ENCODE data around the gene C11orf98. TPM values are rescaled to one million over a fixed set of nuclear protein-coding genes. Genes with fewer than 3 reads are reported as not detected.

Gene C11orf98
- total RNA-seq, 1 experiment from 2014 or later: 115 TPM

GRCh38 chr11:62627713-62628112, 37.3 kb downstream of the C11orf98 start:
- intact Hi-C loops (cut with micrococcal nuclease; ENCODE audit: unreplicated experiment): no loop called here
- H3K9me3 Mint-ChIP-seq (ENCODE audit: unreplicated experiment): no peaks in the 10 kb centered on the region
- CTCF ChIA-PET: no interaction called here
- Histone ChIP-seq H3K36me3 (ENCODE audit: control insufficient read depth, insufficient read depth, low read length) (peaks cover 16% of the 10 kb centered on the region), H3K9me3 (no peaks in the 10 kb centered on the region), H3K4me3 (ENCODE audit: low read depth, low read length) (no peak overlapping the region), H3K27me3 (replicated peaks; ENCODE audit: control insufficient read depth, insufficient read depth, low read length) (no peaks in the 10 kb centered on the region), H3K4me1 (no peaks in the 10 kb centered on the region)
- peaks cover 82% of the 10 kb centered on the region for H3K36me3 Mint-ChIP-seq (ENCODE audit: insufficient read depth, unreplicated experiment)
- no peak overlapping the region for H3K27ac Mint-ChIP-seq (ENCODE audit: unreplicated experiment)
- POLR2A ChIA-PET: no interaction called here
- H3K4me1 Mint-ChIP-seq (ENCODE audit: low read depth, unreplicated experiment): no peaks in the 10 kb centered on the region
- no peaks in the 10 kb centered on the region for H3K27me3 Mint-ChIP-seq (ENCODE audit: insufficient read depth, unreplicated experiment)
- DNase-seq: no peak
- no TSS peak for BruUV-seq (replicated peaks)
- TF ChIP-seq, protein P1, sequence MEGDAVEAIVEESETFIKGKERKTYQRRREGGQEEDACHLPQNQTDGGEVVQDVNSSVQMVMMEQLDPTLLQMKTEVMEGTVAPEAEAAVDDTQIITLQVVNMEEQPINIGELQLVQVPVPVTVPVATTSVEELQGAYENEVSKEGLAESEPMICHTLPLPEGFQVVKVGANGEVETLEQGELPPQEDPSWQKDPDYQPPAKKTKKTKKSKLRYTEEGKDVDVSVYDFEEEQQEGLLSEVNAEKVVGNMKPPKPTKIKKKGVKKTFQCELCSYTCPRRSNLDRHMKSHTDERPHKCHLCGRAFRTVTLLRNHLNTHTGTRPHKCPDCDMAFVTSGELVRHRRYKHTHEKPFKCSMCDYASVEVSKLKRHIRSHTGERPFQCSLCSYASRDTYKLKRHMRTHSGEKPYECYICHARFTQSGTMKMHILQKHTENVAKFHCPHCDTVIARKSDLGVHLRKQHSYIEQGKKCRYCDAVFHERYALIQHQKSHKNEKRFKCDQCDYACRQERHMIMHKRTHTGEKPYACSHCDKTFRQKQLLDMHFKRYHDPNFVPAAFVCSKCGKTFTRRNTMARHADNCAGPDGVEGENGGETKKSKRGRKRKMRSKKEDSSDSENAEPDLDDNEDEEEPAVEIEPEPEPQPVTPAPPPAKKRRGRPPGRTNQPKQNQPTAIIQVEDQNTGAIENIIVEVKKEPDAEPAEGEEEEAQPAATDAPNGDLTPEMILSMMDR (IDR thresholded peaks at IDR 0.05; ENCODE audit: insufficient read depth in 1 of 2, low read depth in 1 of 2, low read length in 1 of 2, severe bottlenecking in 1 of 2, unreplicated experiment in 1 of 2): peak in 1 of 2 experiments; percentile 21
- no peak overlapping the region for H3K4me3 Mint-ChIP-seq (ENCODE audit: unreplicated experiment)

DNA sequence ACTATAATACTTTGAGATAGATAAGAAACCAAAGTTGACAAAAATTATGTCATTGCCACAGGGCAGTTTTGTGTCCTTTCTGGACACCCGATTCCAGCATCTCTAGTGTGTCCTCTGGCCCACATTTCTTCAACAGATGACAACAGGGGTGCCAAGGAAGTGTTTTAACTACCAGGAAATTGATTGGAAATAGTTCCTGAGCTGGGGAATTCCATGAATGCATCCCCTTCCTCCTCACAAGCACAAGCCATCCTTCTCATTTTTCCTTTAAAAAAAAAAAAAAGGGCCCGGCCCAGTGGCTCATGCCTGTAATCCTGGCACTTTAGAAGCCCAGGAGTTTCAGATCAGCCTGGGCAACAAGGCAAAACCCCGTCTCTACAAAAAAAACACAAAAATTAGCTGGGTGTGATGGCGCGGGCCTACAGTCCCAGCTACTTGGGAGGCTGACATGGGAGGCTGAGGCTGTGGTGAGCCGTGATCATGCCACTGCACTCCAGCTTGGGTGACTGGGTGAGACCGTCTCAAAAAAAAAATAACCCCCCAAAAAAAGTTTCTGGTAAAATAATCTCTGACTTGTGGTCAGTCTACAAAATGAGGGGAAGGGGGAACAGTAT, 42.4 kb downstream of the C11orf98 start:
- TF ChIP-seq, protein P1 (IDR thresholded peaks at IDR 0.05; ENCODE audit: insufficient read depth in 1 of 2, low read depth in 1 of 2, low read length in 1 of 2, severe bottlenecking in 1 of 2, unreplicated experiment in 1 of 2): no peak
- DNase-seq: no peak
- no peaks in the 10 kb centered on the region for H3K27me3 Mint-ChIP-seq (ENCODE audit: insufficient read depth, unreplicated experiment)
- no peaks in the 10 kb centered on the region for H3K9me3 Mint-ChIP-seq (ENCODE audit: unreplicated experiment)
- Histone ChIP-seq H3K4me1 (peaks cover 13% of the 10 kb centered on the region), H3K36me3 (ENCODE audit: control insufficient read depth, insufficient read depth, low read length) (peaks cover 9% of the 10 kb centered on the region), H3K27me3 (replicated peaks; ENCODE audit: control insufficient read depth, insufficient read depth, low read length) (no peaks in the 10 kb centered on the region), H3K4me3 (ENCODE audit: low read depth, low read length) (peak overlapping the region; percentile 15), H3K9me3 (no peaks in the 10 kb centered on the region)
- ChIA-PET POLR2A (interaction anchor here (0.5 to 3.2 kb wide), 10 partner anchors 11 to 62 kb away, joined by 4 to 42 read pairs (median 14); partner anchors contain the start of genes C11orf98, CSKMT, EEF1G and INTS5), CTCF (interaction anchor here (1.5 to 2.4 kb wide), 3 partner anchors 31 to 83 kb away, joined by 4 to 19 read pairs (median 7); partner anchors contain the start of genes C11orf98, CSKMT and TUT1)
- BruUV-seq (replicated peaks): TSS peak; percentile 100
- peak overlapping the region; percentile 91 for H3K4me3 Mint-ChIP-seq (ENCODE audit: unreplicated experiment)
- intact Hi-C loops (cut with micrococcal nuclease; ENCODE audit: unreplicated experiment): loop anchor here (1.0 to 2.0 kb wide), 3 partner anchors 24 to 42 kb away; partner anchors contain the start of genes C11orf98, CSKMT, GANAB and TUT1
- H3K27ac Mint-ChIP-seq (ENCODE audit: unreplicated experiment): peak overlapping the region; percentile 81
- peaks cover 57% of the 10 kb centered on the region for H3K36me3 Mint-ChIP-seq (ENCODE audit: insufficient read depth, unreplicated experiment)
- peaks cover 7% of the 10 kb centered on the region for H3K4me1 Mint-ChIP-seq (ENCODE audit: low read depth, unreplicated experiment)

- Mint-ChIP-seq H3K27me3 (ENCODE audit: insufficient read depth, unreplicated experiment) (no peaks in the 10 kb centered on the region), H3K4me1 (ENCODE audit: low read depth, unreplicated experiment) (peaks cover 7% of the 10 kb centered on the region), H3K4me3 (ENCODE audit: unreplicated experiment) (peak within 1 kb of the TSS; percentile 91), H3K9me3 (ENCODE audit: unreplicated experiment) (no peaks in the 10 kb centered on the region), H3K36me3 (ENCODE audit: insufficient read depth, unreplicated experiment) (peaks cover 52% of the 10 kb centered on the region), H3K27ac (ENCODE audit: unreplicated experiment) (peak within 1 kb of the TSS; percentile 81)
- peak; percentile 100 for DNase-seq
- Histone ChIP-seq H3K36me3 (ENCODE audit: control insufficient read depth, insufficient read depth, low read length) (peaks cover 9% of the 10 kb centered on the region), H3K27me3 (replicated peaks; ENCODE audit: control insufficient read depth, insufficient read depth, low read length) (no peaks in the 10 kb centered on the region), H3K9me3 (no peaks in the 10 kb centered on the region), H3K4me1 (peaks cover 13% of the 10 kb centered on the region), H3K4me3 (ENCODE audit: low read depth, low read length) (peak within 1 kb of the TSS; percentile 81)
- ChIA-PET POLR2A (interaction anchor here (0.5 to 3.2 kb wide), 22 partner anchors 9 to 235 kb away, joined by 3 to 42 read pairs (median 7); partner anchors contain the start of genes AHNAK, C11orf98, CSKMT and EEF1G), CTCF (interaction anchor here (0.8 to 2.4 kb wide), 9 partner anchors 8 to 197 kb away, joined by 3 to 19 read pairs (median 4); partner anchors contain the start of genes C11orf98, CSKMT, EEF1G and INTS5)
- intact Hi-C loops (cut with micrococcal nuclease; ENCODE audit: unreplicated experiment): loop anchor here (1.0 to 2.0 kb wide), 4 partner anchors 10 to 43 kb away; partner anchors contain the start of genes C11orf98, CSKMT, EML3 and GANAB
- BruUV-seq (replicated peaks): no TSS peak
- TF ChIP-seq, protein P1 (IDR thresholded peaks at IDR 0.05; ENCODE audit: insufficient read depth in 1 of 2, low read depth in 1 of 2, low read length in 1 of 2, severe bottlenecking in 1 of 2, unreplicated experiment in 1 of 2): no peak
Measured at GRCh38 chr11:62621567-62622470, 43.2 kb downstream of the C11orf98 start, which contains the start of gene B3GAT3. B3GAT3 (minus strand) TSS chr11:62621986; CDS start chr11:62621947, 39 bp downstream.

Data from Caco-2 (cell line).